AG04449 (cell line): Measurements from ENCODE around the gene GTF2F1.
"Not testable (repeated sequence)": the region's sequence is repeated elsewhere in the genome, so short reads cannot be mapped to it uniquely, and the experiment has no call there.

Experiments used
- CTCF ChIA-PET: fragments of 350-600 bp; formaldehyde crosslinking; extraction: SDS; loops from one replicate; lab custom pipeline; 2021; ENCODE audit warnings: antibody characterized with exemption; lab: Yijun Ruan, JAX
- POLR2A ChIA-PET: fragments of 400-600, 350-600 bp; formaldehyde crosslinking; extraction: SDS; loops from one replicate; lab custom pipeline; 2020; ENCODE audit warnings: antibody characterized with exemption, inconsistent platforms; lab: Yijun Ruan, JAX
- DNase-seq: peaks from one replicate; pipeline ENCODE4 v3.0.0-alpha.2; 2010; ENCODE audit warnings: low read depth, low spot score
- H3K4me3 ChIP-seq: 2 replicates; pipeline ENCODE4 v1.5.1; 2011; ENCODE audit warnings: low read depth, mild to moderate bottlenecking, control low read depth, low read length
- TF ChIP-seq, protein P1 (sequence below): IDR thresholded peaks from one replicate; pipeline ENCODE4 v1.5.1; 2011; ENCODE audit warnings: mild to moderate bottlenecking, moderate library complexity, low read length, control low read depth, inconsistent platforms; ENCODE audit not compliant: insufficient read depth; ENCODE audit errors: missing control alignments

Gene GTF2F1

DNA sequence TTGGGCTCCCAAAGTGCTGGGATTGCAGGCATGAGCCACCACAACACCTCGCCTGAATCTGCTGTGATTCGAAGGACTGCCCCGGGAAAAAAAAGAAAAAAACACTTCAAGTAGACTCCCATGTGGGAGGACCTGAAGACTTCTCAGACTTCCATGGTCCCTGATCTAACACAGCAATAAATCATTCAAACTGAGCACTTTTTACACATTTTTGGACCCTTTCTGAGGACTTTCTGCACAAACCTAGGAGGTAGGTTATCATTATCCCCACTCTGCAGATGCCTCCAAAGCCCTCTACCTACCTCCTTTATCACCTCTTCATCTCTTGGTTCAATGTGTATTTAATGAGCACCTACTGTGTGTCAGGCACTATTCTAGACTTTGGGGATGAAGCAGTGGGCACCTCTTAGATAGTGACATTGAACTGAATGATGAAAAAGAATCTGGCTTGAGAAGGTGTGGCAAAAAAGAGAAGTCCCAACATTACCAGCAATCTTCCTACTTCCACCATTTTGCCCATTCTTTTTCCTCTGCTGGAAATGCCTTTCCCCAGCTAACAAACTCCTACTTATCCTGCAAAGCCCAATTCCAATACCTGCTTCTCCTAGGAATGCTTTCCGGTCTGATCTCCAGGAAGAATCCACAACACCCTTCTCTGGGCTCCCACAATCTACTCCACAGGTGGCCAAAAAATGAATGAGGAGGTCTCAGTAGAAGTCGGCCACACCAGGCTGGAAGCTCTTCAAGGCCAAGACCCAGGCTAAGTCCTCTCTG lies 33.2 kb downstream of the GTF2F1 start:
- CTCF ChIA-PET, result interaction anchor here (1.4 to 1.8 kb wide), 3 partner anchors 7 to 373 kb away, joined by 4 to 8 read pairs (median 5); no protein-coding TSS in a partner anchor
- no peak for DNase-seq
- TF ChIP-seq, protein P1, sequence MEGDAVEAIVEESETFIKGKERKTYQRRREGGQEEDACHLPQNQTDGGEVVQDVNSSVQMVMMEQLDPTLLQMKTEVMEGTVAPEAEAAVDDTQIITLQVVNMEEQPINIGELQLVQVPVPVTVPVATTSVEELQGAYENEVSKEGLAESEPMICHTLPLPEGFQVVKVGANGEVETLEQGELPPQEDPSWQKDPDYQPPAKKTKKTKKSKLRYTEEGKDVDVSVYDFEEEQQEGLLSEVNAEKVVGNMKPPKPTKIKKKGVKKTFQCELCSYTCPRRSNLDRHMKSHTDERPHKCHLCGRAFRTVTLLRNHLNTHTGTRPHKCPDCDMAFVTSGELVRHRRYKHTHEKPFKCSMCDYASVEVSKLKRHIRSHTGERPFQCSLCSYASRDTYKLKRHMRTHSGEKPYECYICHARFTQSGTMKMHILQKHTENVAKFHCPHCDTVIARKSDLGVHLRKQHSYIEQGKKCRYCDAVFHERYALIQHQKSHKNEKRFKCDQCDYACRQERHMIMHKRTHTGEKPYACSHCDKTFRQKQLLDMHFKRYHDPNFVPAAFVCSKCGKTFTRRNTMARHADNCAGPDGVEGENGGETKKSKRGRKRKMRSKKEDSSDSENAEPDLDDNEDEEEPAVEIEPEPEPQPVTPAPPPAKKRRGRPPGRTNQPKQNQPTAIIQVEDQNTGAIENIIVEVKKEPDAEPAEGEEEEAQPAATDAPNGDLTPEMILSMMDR, result no peak
- H3K4me3 ChIP-seq, result no peak overlapping the region
- POLR2A ChIA-PET, result interaction anchor here (1.9 kb wide), 1 partner anchor 13 kb away, joined by 17 read pairs; the partner anchor contains the start of gene ALKBH7

DNA sequence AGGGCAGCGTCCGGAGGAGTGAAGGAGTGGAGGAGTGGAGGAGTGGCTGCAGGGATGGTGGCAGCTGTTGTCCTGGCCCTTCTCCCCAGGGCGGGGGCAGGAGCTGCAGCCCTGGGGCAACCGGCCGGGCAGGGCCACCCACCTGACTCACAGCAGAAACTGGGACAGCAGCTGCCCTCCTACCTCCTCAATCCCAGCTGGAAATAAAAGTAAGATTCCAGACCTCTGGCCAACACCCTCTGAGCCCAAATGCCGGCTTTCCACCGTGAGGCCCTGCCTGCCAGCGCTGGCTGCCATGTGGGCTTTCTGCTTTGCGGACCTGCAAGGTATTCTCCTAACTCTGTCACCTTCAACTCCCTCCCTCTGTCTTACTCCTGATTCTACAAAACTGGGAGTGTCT lies 35.0 kb downstream of the GTF2F1 start:
- DNase-seq, result no peak
- ChIA-PET CTCF (interaction anchor here (1.9 kb wide), 2 partner anchors 140 to 232 kb away, joined by 5 to 7 read pairs; no protein-coding TSS in a partner anchor), POLR2A (interaction anchor here (0.7 kb wide), 1 partner anchor 266 kb away, joined by 4 read pairs; no protein-coding TSS in a partner anchor)
- no peak overlapping the region for H3K4me3 ChIP-seq
- TF ChIP-seq, protein P1, result no peak

DNA sequence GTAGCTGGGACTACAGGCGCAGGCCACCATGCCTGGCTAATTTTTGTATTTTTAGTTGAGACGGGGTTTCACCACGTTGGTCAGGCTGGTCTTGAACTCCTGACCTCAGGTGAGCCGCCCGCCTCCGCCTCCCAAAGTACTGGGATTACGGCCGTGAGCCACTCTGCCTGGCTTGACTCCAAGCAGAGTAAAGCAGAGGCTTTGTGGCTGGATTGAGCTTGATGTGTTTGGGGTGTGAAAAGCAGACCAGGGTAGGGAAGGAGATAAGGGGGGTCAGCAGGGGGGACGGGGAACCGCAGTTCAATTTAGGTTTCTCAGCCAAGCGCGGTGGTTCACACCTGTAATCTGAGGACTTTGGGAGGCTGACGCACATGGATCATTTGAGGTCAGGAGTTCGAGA lies 35.8 kb downstream of the GTF2F1 start:
- no peak overlapping the region for H3K4me3 ChIP-seq
- TF ChIP-seq, protein P1, result no peak
- ChIA-PET POLR2A (no interaction called here), CTCF (interaction anchor here (1.7 to 1.9 kb wide), 3 partner anchors 12 to 231 kb away, joined by 5 to 7 read pairs (median 5); no protein-coding TSS in a partner anchor)
- DNase-seq, result no peak

DNA sequence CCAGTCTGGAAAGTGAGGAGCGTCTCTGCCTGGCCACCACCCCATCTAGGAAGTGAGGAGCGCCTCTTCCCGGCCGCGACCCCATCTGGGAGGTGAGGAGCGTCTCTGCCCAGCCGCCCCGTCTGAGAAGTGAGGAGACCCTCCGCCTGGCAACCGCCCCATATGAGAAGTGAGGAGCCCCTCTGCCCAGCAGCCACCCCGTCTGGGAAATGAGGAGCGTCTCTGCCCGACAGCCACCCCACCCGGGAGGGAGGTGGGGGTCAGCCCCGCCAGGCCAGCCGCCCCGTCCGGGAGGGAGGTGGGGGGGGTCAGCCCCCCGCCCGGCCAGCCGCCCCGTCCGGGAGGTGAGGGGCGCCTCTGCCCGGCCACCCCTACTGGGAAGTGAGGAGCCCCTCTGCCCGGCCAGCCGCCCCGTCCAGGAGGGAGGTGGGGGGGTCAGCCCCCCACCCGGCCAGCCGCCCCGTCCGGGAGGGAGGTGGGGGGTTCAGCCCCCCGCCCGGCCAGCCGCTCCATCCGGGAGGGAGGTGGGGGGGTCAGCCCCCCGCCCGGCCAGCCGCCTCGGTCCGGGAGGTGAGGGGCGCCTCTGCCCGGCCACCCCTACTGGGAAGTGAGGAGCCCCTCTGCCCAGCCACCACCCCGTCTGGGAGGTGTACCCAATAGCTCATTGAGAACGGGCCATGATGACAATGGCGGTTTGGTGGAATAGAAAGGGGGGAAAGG lies 37.5 kb downstream of the GTF2F1 start:
- H3K4me3 ChIP-seq, DNase-seq, POLR2A ChIA-PET: not testable (repeated sequence)
- CTCF ChIA-PET, result interaction anchor here (1.1 kb wide), 1 partner anchor 137 kb away, joined by 5 read pairs; no protein-coding TSS in a partner anchor

DNA sequence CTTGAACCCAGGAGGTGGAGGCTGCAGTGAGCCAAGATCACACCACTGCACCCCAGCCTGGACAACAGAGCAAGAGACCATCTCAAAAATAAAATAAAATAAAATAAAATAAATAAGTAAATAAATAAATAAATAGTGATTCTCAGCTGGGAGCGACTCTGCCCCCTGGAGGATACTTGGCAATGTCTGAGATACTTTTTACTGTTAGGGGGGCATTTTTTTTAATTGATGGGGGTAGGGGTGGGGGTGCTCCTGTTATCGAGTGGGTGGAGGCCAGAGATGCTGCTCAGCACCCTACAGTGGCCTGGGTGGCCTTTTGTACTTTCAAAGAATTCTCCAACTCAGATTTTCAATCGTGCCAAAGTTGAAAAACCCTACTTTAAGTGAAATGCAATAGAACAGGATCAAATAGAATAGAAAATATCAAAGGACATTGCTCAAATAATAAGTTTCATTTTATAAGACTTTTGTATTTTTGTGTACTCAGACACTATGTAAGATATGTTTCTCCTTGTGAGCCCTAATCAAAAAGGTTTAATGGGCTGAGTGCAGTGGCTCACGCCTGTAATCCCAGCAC lies 38.8 kb downstream of the GTF2F1 start:
- CTCF ChIA-PET, result interaction anchor here (0.6 to 4.0 kb wide), 15 partner anchors 9 to 365 kb away, joined by 3 to 17 read pairs (median 5); partner anchors contain the start of gene ALKBH7
- H3K4me3 ChIP-seq, result no peak overlapping the region
- TF ChIP-seq, protein P1, result peak; percentile 27
- POLR2A ChIA-PET, result no interaction called here
- no peak for DNase-seq

DNA sequence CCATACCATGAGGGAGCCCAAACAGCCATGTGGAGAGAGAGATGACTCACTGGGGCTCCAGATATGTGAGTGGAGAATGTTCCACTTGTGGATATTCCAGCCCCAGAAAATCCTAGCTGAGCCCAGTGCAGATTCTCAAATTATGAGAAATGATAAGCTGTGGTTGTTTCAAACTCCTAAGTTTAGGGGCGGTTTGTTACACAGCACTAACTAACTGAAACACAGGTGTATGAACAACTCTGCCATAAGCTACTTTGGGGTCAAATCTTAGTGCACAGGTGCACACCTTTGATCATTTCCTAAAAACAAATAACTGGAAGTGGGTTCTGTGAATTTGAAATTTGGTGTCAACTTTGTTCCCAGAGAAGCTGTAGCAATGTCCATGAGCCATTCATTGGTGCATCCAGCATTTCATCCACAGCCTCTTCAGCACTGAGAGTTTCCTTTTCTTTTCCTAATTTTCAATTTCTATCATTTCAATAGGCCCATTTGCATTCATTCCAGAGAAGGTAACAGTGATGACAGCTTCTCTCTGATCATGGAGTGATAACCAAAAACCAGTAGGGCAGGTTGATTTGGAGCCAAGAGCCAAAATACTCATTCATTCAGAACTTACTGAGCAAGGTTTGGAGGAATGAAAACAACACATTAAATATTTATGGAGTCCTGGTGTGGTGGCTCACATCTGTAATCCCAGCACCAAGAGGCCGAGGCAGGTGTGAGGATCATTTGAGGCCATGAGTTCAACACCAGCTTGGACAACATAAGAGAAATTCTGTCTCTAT lies 40.4 kb downstream of the GTF2F1 start:
- no peak overlapping the region for H3K4me3 ChIP-seq

More for the DNA sequence above, 40.4 kb downstream of the GTF2F1 start:
- no peak for DNase-seq
- TF ChIP-seq, protein P1, result no peak
- ChIA-PET POLR2A (no interaction called here), CTCF (interaction anchor here (1.1 to 4.0 kb wide), 10 partner anchors 8 to 385 kb away, joined by 3 to 17 read pairs (median 4); partner anchors contain the start of gene CLPP)
